GM18507 (cell line): ENCODE results near the gene LUC7L2.

Experiments used
- DNase-seq: peaks from one replicate; pipeline ENCODE4 v3.0.0; 2011; ENCODE audit warnings: low read depth; ENCODE audit not compliant: insufficient read length; ENCODE audit errors: extremely low spot score
- FAIRE-seq: peaks from 2 replicates; lab custom pipeline; 2011; peaks lifted over from hg19 to GRCh38; lab: Jason Lieb, UNC

LUC7L2 gene

GRCh38 chr7:139471740-139472353 is 112.2 kb downstream of the LUC7L2 start:
- FAIRE-seq, result no peak
- no peak for DNase-seq
